ENCODE data around the gene PROB1.
A peak's percentile ranks its signal among the peaks of the same experiment; 100 is the strongest.
"Not testable (repeated sequence)": the region's sequence is repeated elsewhere in the genome, so short reads cannot be mapped to it uniquely, and the experiment has no call there.

The PROB1 gene

GRCh38 chr5:139382807-139383206 is 12.1 kb downstream of the PROB1 start:
- peak in 3 of 10 donors; percentile 5 to 71 (median 65) for DNase-seq
- intact Hi-C loops (cut with DNase I), result no loop called here

- intact Hi-C loops (cut with DNase I), result no loop called here
- peak in 3 of 10 donors; percentile 32 to 73 (median 61) for DNase-seq
These were observed 12.8 kb downstream of the PROB1 start for GRCh38 chr5:139381837-139382761.

GRCh38 chr5:139379626-139380449 is 15.1 kb downstream of the PROB1 start:
- peak in 3 of 10 donors; percentile 25 to 75 (median 69) for DNase-seq
- intact Hi-C loops (cut with DNase I), result no loop called here

GRCh38 chr5:139378941-139379361 is 16.0 kb downstream of the PROB1 start:
- peak in 3 of 10 donors; percentile 25 to 64 (median 62) for DNase-seq
- intact Hi-C loops (cut with DNase I), result no loop called here

GRCh38 chr5:139378101-139378825 is 16.6 kb downstream of the PROB1 start:
- intact Hi-C loops (cut with DNase I), result no loop called here
- peak in 3 of 10 donors; percentile 67 to 82 (median 68) for DNase-seq

GRCh38 chr5:139377226-139377625 is 17.7 kb downstream of the PROB1 start:
- DNase-seq, result peak in 3 of 10 donors; percentile 26 to 47 (median 45)
- intact Hi-C loops (cut with DNase I), result no loop called here

- intact Hi-C loops (cut with DNase I), result no loop called here
- no peak for DNase-seq
These were observed 18.5 kb downstream of the PROB1 start for GRCh38 chr5:139376364-139376763.

GRCh38 chr5:139374909-139375308 is 20.0 kb downstream of the PROB1 start:
- DNase-seq, result peak in 1 of 10 donors; percentile 22
- intact Hi-C loops (cut with DNase I), result no loop called here

GRCh38 chr5:139371482-139372435 is 23.1 kb downstream of the PROB1 start:
- intact Hi-C loops (cut with DNase I), result no loop called here
- DNase-seq, result peak in 1 of 10 donors; percentile 21

- intact Hi-C loops (cut with DNase I), result no loop called here
- DNase-seq, result no peak
These were observed 25.7 kb downstream of the PROB1 start for GRCh38 chr5:139369181-139369580.

GRCh38 chr5:139368613-139369012 is 26.3 kb downstream of the PROB1 start:
- intact Hi-C loops (cut with DNase I), result no loop called here
- DNase-seq, result no peak

GRCh38 chr5:139364466-139364865 is 30.4 kb downstream of the PROB1 start:
- no peak for DNase-seq
- intact Hi-C loops (cut with DNase I), result no loop called here

- no peak for DNase-seq
- intact Hi-C loops (cut with DNase I), result no loop called here
These were observed 31.0 kb downstream of the PROB1 start for GRCh38 chr5:139363937-139364336.

GRCh38 chr5:139361835-139362429 is 33.0 kb downstream of the PROB1 start:
- peak in 2 of 10 donors; percentile 7 to 27 for DNase-seq
- intact Hi-C loops (cut with DNase I), result no loop called here

- DNase-seq, result peak in 2 of 10 donors; percentile 8 to 34
- intact Hi-C loops (cut with DNase I), result no loop called here
These were observed 34.5 kb downstream of the PROB1 start for GRCh38 chr5:139360384-139360783.

- DNase-seq, result no peak
- intact Hi-C loops (cut with DNase I), result no loop called here
These were observed 36.8 kb downstream of the PROB1 start for GRCh38 chr5:139358064-139358463.

- intact Hi-C loops (cut with DNase I), result not testable (repeated sequence)
- peak in 1 of 10 donors; percentile 53 for DNase-seq
These were observed 39.0 kb downstream of the PROB1 start for GRCh38 chr5:139355900-139356299.

- intact Hi-C loops (cut with DNase I), result no loop called here
- DNase-seq, result no peak
These were observed 40.7 kb downstream of the PROB1 start for GRCh38 chr5:139354186-139354585.

- DNase-seq; intact Hi-C loops (cut with DNase I): not testable (repeated sequence)
These were observed 47.0 kb downstream of the PROB1 start for GRCh38 chr5:139347863-139348262.
